Endothelial cell (in vitro differentiated cells): ENCODE measurements around the gene ADCY3. TPM values are rescaled to one million over a fixed set of nuclear protein-coding genes. Genes with fewer than 3 reads are reported as not detected.
A peak's percentile ranks its signal among the peaks of the same experiment; 100 is the strongest.

Source experiments
- DNase-seq: peaks from one replicate; pipeline ENCODE4 v3.0.0; 2021; ENCODE audit warnings: low spot score
- H3K27ac Mint-ChIP-seq: one replicate; pipeline ENCODE4 v1.8.0; 2021; ENCODE audit warnings: mixed read lengths, inconsistent platforms; ENCODE audit not compliant: unreplicated experiment
- H3K27me3 Mint-ChIP-seq: one replicate; pipeline ENCODE4 v1.8.0; 2021; ENCODE audit warnings: mild to moderate bottlenecking, moderate library complexity, mixed read lengths, inconsistent platforms; ENCODE audit not compliant: unreplicated experiment
- H3K36me3 Mint-ChIP-seq: one replicate; pipeline ENCODE4 v1.8.0; 2021; ENCODE audit warnings: mild to moderate bottlenecking, low read depth, mixed read lengths, inconsistent platforms; ENCODE audit not compliant: unreplicated experiment
- H3K4me1 Mint-ChIP-seq: one replicate; pipeline ENCODE4 v1.8.0; 2021; ENCODE audit warnings: mild to moderate bottlenecking, mixed read lengths, inconsistent platforms; ENCODE audit not compliant: unreplicated experiment
- H3K4me3 Mint-ChIP-seq: one replicate; pipeline ENCODE4 v1.8.0; 2021; ENCODE audit warnings: mild to moderate bottlenecking, mixed read lengths, inconsistent platforms; ENCODE audit not compliant: unreplicated experiment
- H3K9me3 Mint-ChIP-seq: one replicate; pipeline ENCODE4 v1.8.0; 2021; ENCODE audit warnings: mixed read lengths, inconsistent platforms; ENCODE audit not compliant: unreplicated experiment
- CTCF ChIP-seq: fragments of 200-600 bp; sonication (generic); IDR thresholded peaks from one replicate; pipeline ENCODE4 v1.5.0; 2021; ENCODE audit warnings: antibody characterized with exemption; ENCODE audit not compliant: unreplicated experiment
- total RNA-seq: library from RNA; stranded (reverse); fragmentation: NEBNext Ultra II Directional; extraction: Animal tissue kit (Norgen Biotek cat#: 25700); gene quantifications from one replicate; pipeline ENCODE4 v1.2.1, GENCODE V29; 2021; ENCODE audit not compliant: unreplicated experiment

Gene ADCY3
- total RNA-seq, 1 donor from 2014 or later: 88.0 TPM

GRCh38 chr2:24858996-24859395 is 61.0 kb downstream of the ADCY3 start:
- Mint-ChIP-seq H3K4me3 (no peak overlapping the region), H3K9me3 (no peaks in the 10 kb centered on the region), H3K36me3 (peaks cover 28% of the 10 kb centered on the region), H3K27ac (no peak overlapping the region), H3K27me3 (peaks cover 6% of the 10 kb centered on the region), H3K4me1 (peaks cover 9% of the 10 kb centered on the region)
- no peak for DNase-seq
- TF ChIP-seq CTCF: no peak

GRCh38 chr2:24857746-24858145 is 62.3 kb downstream of the ADCY3 start:
- Mint-ChIP-seq H3K4me3 (peak overlapping the region; percentile 45), H3K27me3 (peaks cover 6% of the 10 kb centered on the region), H3K27ac (no peak overlapping the region), H3K36me3 (peaks cover 28% of the 10 kb centered on the region), H3K4me1 (peaks cover 4% of the 10 kb centered on the region), H3K9me3 (no peaks in the 10 kb centered on the region)
- DNase-seq: no peak
- no peak for TF ChIP-seq CTCF

- Mint-ChIP-seq H3K9me3 (no peaks in the 10 kb centered on the region), H3K27me3 (peaks cover 6% of the 10 kb centered on the region), H3K4me1 (peaks cover 4% of the 10 kb centered on the region), H3K27ac (no peak overlapping the region), H3K36me3 (peaks cover 29% of the 10 kb centered on the region), H3K4me3 (peak overlapping the region; percentile 51)
- TF ChIP-seq CTCF: no peak
- DNase-seq: no peak
These were observed 63.2 kb downstream of the ADCY3 start for GRCh38 chr2:24856791-24857211.

- DNase-seq: no peak
- no peak for TF ChIP-seq CTCF
- Mint-ChIP-seq H3K4me1 (peaks cover 4% of the 10 kb centered on the region), H3K27me3 (peaks cover 6% of the 10 kb centered on the region), H3K36me3 (peaks cover 38% of the 10 kb centered on the region), H3K27ac (no peak overlapping the region), H3K9me3 (no peaks in the 10 kb centered on the region), H3K4me3 (no peak overlapping the region)
These were observed 64.3 kb downstream of the ADCY3 start for GRCh38 chr2:24855726-24856125.

- H3K27ac Mint-ChIP-seq: no peak overlapping the region
- no peaks in the 10 kb centered on the region for H3K9me3 Mint-ChIP-seq
- peaks cover 44% of the 10 kb centered on the region for H3K36me3 Mint-ChIP-seq
- peaks cover 9% of the 10 kb centered on the region for H3K27me3 Mint-ChIP-seq
- H3K4me3 Mint-ChIP-seq: no peak overlapping the region
- TF ChIP-seq CTCF: no peak
- DNase-seq: no peak
- peaks cover 4% of the 10 kb centered on the region for H3K4me1 Mint-ChIP-seq
These were observed 64.9 kb downstream of the ADCY3 start for GRCh38 chr2:24855022-24855622.
